ENCODE results near the gene TTC9. TPM values are rescaled to one million over a fixed set of nuclear protein-coding genes. Genes with fewer than 3 reads are reported as not detected.

The TTC9 gene
- total RNA-seq, 1 donor from 2014 or later: 0.13 TPM

DNA sequence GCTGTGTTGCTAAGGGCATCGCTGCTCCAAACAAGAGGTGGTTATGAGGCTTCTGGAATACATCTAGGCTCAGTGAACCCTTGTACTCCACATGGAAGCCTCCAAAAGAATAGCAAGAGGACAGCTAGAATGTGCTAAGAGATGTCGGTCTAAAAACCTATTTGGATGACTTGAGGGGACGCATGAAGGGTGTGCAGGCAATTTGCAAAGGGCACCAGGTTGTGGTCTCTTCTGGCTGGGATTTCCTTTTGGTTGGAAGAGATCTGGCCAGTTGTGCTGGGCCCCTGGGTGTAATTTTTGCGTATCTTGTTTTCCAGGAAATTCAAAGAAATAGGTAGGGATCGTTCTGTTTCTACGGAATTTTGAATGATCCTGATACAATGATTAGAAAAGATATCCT is 4.2 kb downstream of the TTC9 start:
- no peak for DNase-seq (ENCODE audit: low read depth, low spot score)

DNA sequence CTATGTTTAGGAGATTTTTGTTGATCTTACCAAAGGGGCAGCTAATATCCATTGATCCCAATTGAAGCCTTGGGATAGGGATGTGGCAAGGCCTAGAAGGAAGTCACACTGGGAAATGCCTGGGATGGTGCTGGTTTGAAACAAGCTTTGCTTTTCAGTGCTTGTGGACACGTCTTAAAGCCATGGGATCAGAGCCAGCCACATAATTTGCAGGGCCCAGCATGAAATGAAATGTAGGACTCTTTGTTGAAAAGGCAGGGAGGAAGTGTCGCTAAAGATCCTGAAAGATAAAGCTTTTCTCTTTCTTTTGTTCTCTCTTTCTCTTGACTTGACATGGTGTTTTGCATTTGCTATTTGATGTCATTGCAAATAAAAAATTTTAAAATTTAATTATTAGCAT is 5.0 kb downstream of the TTC9 start:
- no peak for DNase-seq (ENCODE audit: low read depth, low spot score)

- DNase-seq (ENCODE audit: low read depth, low spot score): no peak
These were observed 6.6 kb downstream of the TTC9 start for GRCh38 chr14:70648346-70648745.

- no peak for DNase-seq (ENCODE audit: low read depth, low spot score)
These were observed 8.1 kb downstream of the TTC9 start for GRCh38 chr14:70649803-70650202.

DNA sequence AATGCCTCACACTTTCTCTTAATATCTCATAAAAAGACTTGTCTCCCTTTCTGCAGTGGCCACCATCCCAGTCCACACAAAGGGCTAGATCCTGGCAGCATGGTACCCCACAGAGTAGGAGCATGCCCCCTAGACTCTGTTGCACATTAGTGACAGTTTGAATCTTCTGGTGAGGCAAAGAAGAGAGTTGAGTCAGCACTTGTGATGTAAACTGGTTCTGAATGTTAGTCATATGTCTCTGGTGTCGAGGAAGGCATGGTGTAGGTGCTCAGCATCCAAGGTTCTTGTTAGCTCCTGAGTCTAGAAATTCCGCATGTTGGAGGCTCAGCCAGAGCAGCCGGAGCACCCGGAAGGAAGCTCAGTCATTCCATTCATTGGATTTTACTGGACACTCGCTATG is 9.8 kb downstream of the TTC9 start:
- no peak for DNase-seq (ENCODE audit: low read depth, low spot score)

GRCh38 chr14:70652871-70653270 is 11.2 kb downstream of the TTC9 start:
- no peak for DNase-seq (ENCODE audit: low read depth, low spot score)

GRCh38 chr14:70653662-70654061 is 11.9 kb downstream of the TTC9 start:
- no peak for DNase-seq (ENCODE audit: low read depth, low spot score)

GRCh38 chr14:70654632-70655031 is 12.9 kb downstream of the TTC9 start:
- no peak for DNase-seq (ENCODE audit: low read depth, low spot score)

- DNase-seq (ENCODE audit: low read depth, low spot score): no peak
These were observed 13.6 kb downstream of the TTC9 start for GRCh38 chr14:70655110-70655826.

GRCh38 chr14:70658899-70659298 is 17.2 kb downstream of the TTC9 start:
- DNase-seq (ENCODE audit: low read depth, low spot score): no peak

GRCh38 chr14:70660967-70661893 is 19.5 kb downstream of the TTC9 start:
- no peak for DNase-seq (ENCODE audit: low read depth, low spot score)

DNA sequence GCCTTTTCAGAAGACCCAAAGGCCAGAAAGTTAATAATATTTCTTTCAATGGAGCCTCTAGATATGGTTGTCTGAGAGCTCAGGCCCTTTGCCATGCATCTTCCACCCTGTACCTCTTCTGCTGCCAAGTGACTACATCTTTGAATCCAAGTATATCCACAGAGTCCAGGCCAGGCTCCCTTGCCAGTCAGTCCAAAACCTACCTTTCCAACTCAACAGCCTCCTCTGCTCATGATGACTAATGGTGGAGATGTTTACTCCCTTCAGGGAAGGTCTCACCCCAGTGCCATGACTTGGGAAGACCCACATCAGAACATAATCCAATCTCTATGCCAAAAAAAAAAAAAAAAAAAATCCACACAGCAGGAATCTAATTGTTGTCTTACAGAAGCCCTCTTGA is 20.4 kb downstream of the TTC9 start:
- no peak for DNase-seq (ENCODE audit: low read depth, low spot score)

DNA sequence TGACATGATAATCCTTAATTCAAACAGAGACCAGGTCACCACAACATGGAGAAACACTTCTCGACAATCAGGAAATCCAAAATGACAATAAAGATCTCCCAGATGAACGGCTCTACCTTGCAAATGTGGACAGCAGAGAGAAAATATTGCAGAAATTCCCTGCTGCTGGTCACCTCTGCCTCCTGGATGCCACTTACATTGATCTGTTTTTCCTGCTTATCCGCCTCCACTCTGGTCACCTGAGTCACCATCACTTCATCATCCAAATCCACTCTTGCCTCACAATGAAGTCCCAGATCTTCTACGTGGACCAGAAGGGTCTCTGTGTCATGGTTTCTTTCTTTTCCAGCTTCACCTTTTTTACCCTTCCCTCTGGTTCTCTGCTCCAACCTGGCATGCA is 21.1 kb downstream of the TTC9 start:
- DNase-seq (ENCODE audit: low read depth, low spot score): no peak

GRCh38 chr14:70663707-70664179 is 22.0 kb downstream of the TTC9 start:
- no peak for DNase-seq (ENCODE audit: low read depth, low spot score)

GRCh38 chr14:70664698-70665447 is 23.2 kb downstream of the TTC9 start:
- DNase-seq (ENCODE audit: low read depth, low spot score): no peak

GRCh38 chr14:70665448-70666360 is 24.0 kb downstream of the TTC9 start:
- no peak for DNase-seq (ENCODE audit: low read depth, low spot score)

- no peak for DNase-seq (ENCODE audit: low read depth, low spot score)
These were observed 24.6 kb downstream of the TTC9 start for GRCh38 chr14:70666361-70666686.

- DNase-seq (ENCODE audit: low read depth, low spot score): no peak
These were observed 29.4 kb downstream of the TTC9 start for GRCh38 chr14:70670992-70671651.

DNA sequence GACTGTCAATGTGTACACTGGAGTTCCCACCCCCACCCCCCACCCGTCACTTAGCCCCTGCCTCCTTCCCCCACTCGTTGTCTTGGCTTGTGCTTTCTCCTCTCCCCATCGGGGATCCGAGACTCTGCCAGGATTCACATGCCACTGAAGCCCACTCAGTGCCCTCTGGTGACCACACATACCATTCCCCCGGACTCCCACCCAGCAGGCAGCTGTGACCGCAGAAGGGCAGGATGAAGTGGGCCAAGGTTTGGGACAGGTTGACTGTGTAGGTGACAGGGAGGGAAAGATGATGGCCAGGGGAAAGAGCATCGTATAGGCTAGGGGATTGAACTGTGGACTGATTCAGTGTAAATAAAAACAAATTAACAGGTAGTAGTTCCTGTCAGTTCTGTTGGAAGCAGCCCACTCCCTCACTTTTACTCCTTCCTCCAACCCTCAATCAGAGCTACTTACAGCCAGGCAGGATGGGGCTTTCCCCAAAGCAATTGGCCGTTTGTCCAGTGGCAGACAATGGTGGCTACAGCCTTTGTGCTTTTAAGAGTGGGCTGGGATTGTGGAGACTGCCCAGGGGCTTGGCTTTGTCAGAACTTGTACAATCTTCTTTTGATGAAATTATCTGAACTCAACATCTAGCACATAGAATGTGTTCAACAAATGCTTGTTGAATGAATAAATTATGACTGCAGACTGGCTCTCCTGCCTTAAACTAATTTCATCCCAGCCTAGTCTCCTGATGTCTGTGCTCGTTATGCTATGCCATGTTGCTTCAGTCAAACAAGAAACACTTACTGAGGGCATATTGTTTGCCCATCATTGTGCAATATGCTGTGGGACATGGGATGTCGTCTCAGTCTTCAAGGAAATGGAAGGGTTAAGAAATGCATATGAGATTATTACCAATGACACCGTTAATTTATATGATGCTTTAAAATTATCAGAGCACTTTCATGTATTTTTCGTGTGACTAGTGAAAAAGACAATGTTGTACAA is 30.2 kb downstream of the TTC9 start:
- no peak for DNase-seq (ENCODE audit: low read depth, low spot score)
